Measurements from ENCODE around the gene PTCD2. TPM values are rescaled to one million over a fixed set of nuclear protein-coding genes. Genes with fewer than 3 reads are reported as not detected.

PTCD2 gene
- total and polyA plus RNA-seq, 2 donors (not counting 1 experiment from before 2014, with no cell fraction given), result 10.3 to 15.9 TPM

GRCh38 chr5:72307968-72308852 lies 12.0 kb upstream of the PTCD2 start:
- peak overlapping the region; percentile 92 for H3K9ac ChIP-seq (ENCODE audit: insufficient read depth, low read length)
- peak; percentile 98 for DNase-seq (ENCODE audit: low read depth in 2 of 2)
- H3K27me3 ChIP-seq (ENCODE audit: control insufficient read depth, insufficient read depth, low read length), result no peaks in the 10 kb centered on the region
- H3K79me2 ChIP-seq (ENCODE audit: control insufficient read depth, insufficient read depth, low read length), result peaks cover 17% of the 10 kb centered on the region
- H3K9me3 ChIP-seq (ENCODE audit: control insufficient read depth, insufficient read depth, low read depth, low read length), result no peaks in the 10 kb centered on the region
- H2AFZ ChIP-seq (ENCODE audit: low read length), result peak overlapping the region; percentile 75
- H3K4me3 ChIP-seq (replicated peaks in 1 of 4; ENCODE audit: control extremely low read depth in 1 of 4, insufficient read depth in 1 of 4, low read depth in 3 of 4, low read length in 4 of 4), result peak overlapping the region; percentile 55 to 80 (median 73)
- peak overlapping the region; percentile 96 for H3K27ac ChIP-seq (ENCODE audit: insufficient read depth, low read length)
- H3K4me2 ChIP-seq (ENCODE audit: extremely low read depth, insufficient read depth, low read length), result peak overlapping the region; percentile 85
- H3K36me3 ChIP-seq (ENCODE audit: control insufficient read depth, insufficient read depth, low read length), result no peaks in the 10 kb centered on the region
- TF ChIP-seq CTCF (conservative IDR thresholded peaks at IDR 0.05 in 1 of 2, IDR thresholded peaks at IDR 0.05 in 1 of 2; ENCODE audit: low read depth in 1 of 2, low read length in 2 of 2), result peak; percentile 68 to 70
- TF ChIP-seq EZH2 (IDR thresholded peaks at IDR 0.05; ENCODE audit: low read length, missing control alignments), result no peak
- peaks cover 3% of the 10 kb centered on the region for H3K4me1 ChIP-seq (ENCODE audit: control insufficient read depth, extremely low read depth, insufficient read depth, low read length)
- no peaks in the 10 kb centered on the region for H4K20me1 ChIP-seq (ENCODE audit: control insufficient read depth, extremely low read depth, insufficient read depth, low read length)

- Histone ChIP-seq H3K27me3 (ENCODE audit: control insufficient read depth, insufficient read depth, low read length) (no peaks in the 10 kb centered on the region), H3K27ac (ENCODE audit: insufficient read depth, low read length) (peak overlapping the region; percentile 34), H4K20me1 (ENCODE audit: control insufficient read depth, extremely low read depth, insufficient read depth, low read length) (no peaks in the 10 kb centered on the region), H3K4me3 (replicated peaks in 1 of 4; ENCODE audit: control extremely low read depth in 1 of 4, insufficient read depth in 1 of 4, low read depth in 3 of 4, low read length in 4 of 4) (no peak overlapping the region), H3K9ac (ENCODE audit: insufficient read depth, low read length) (no peak overlapping the region), H3K9me3 (ENCODE audit: control insufficient read depth, insufficient read depth, low read depth, low read length) (no peaks in the 10 kb centered on the region), H3K4me1 (ENCODE audit: control insufficient read depth, extremely low read depth, insufficient read depth, low read length) (peaks cover 3% of the 10 kb centered on the region), H3K36me3 (ENCODE audit: control insufficient read depth, insufficient read depth, low read length) (no peaks in the 10 kb centered on the region), H2AFZ (ENCODE audit: low read length) (peak overlapping the region; percentile 51), H3K79me2 (ENCODE audit: control insufficient read depth, insufficient read depth, low read length) (peaks cover 16% of the 10 kb centered on the region), H3K4me2 (ENCODE audit: extremely low read depth, insufficient read depth, low read length) (peak overlapping the region; percentile 65)
- no peak for TF ChIP-seq CTCF (conservative IDR thresholded peaks at IDR 0.05 in 1 of 2, IDR thresholded peaks at IDR 0.05 in 1 of 2; ENCODE audit: low read depth in 1 of 2, low read length in 2 of 2)
- TF ChIP-seq EZH2 (IDR thresholded peaks at IDR 0.05; ENCODE audit: low read length, missing control alignments), result no peak
- no peak for DNase-seq (ENCODE audit: low read depth in 2 of 2)
Measured at GRCh38 chr5:72308853-72309191, 11.4 kb upstream of the PTCD2 start.

DNA sequence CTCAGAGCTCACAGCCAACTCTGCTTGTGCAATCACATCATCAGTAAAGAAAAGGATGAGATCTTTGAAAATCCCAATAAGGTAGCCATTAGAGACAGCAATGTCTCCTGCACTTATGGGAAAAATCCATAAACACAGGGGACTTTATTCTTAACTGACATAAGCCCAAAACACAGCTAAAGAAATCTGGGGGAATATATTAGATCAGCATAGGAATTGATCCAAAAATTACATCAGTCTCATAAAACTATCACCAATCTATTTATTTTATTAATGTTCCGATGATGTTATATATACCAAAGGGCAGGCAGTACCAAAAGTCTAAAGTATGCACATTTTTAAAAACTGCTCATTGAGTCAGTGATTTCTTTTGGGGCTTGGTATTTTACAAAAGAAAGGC lies 7.0 kb upstream of the PTCD2 start:
- peaks cover 23% of the 10 kb centered on the region for H3K79me2 ChIP-seq (ENCODE audit: control insufficient read depth, insufficient read depth, low read length)

More for the DNA sequence above, 7.0 kb upstream of the PTCD2 start:
- H3K4me2 ChIP-seq (ENCODE audit: extremely low read depth, insufficient read depth, low read length), result no peak overlapping the region
- no peaks in the 10 kb centered on the region for H3K36me3 ChIP-seq (ENCODE audit: control insufficient read depth, insufficient read depth, low read length)
- no peak overlapping the region for H3K4me3 ChIP-seq (replicated peaks in 1 of 4; ENCODE audit: control extremely low read depth in 1 of 4, insufficient read depth in 1 of 4, low read depth in 3 of 4, low read length in 4 of 4)
- H2AFZ ChIP-seq (ENCODE audit: low read length), result no peak overlapping the region
- no peak overlapping the region for H3K9ac ChIP-seq (ENCODE audit: insufficient read depth, low read length)
- DNase-seq (ENCODE audit: low read depth in 2 of 2), result peak in 1 of 2 donors; percentile 37
- no peaks in the 10 kb centered on the region for H4K20me1 ChIP-seq (ENCODE audit: control insufficient read depth, extremely low read depth, insufficient read depth, low read length)
- TF ChIP-seq EZH2 (IDR thresholded peaks at IDR 0.05; ENCODE audit: low read length, missing control alignments) (no peak), CTCF (conservative IDR thresholded peaks at IDR 0.05 in 1 of 2, IDR thresholded peaks at IDR 0.05 in 1 of 2; ENCODE audit: low read depth in 1 of 2, low read length in 2 of 2) (no peak)
- H3K4me1 ChIP-seq (ENCODE audit: control insufficient read depth, extremely low read depth, insufficient read depth, low read length), result peaks cover 3% of the 10 kb centered on the region
- no peak overlapping the region for H3K27ac ChIP-seq (ENCODE audit: insufficient read depth, low read length)
- H3K27me3 ChIP-seq (ENCODE audit: control insufficient read depth, insufficient read depth, low read length), result no peaks in the 10 kb centered on the region
- no peaks in the 10 kb centered on the region for H3K9me3 ChIP-seq (ENCODE audit: control insufficient read depth, insufficient read depth, low read depth, low read length)
